IMR-90 (cell line): ENCODE data around the gene TRIM24. TPM values are rescaled to one million over a fixed set of nuclear protein-coding genes. Genes with fewer than 3 reads are reported as not detected.

Source experiments
- ATAC-seq: fragments of 200-7000 bp; cut with Tn5 transposase; 2 replicates; pipeline ENCODE4 v1.9.1; 2020; ENCODE audit warnings: low read depth, mild to moderate bottlenecking, moderate library complexity
- BruUV-seq: library from RNA; stranded (reverse); fragments of 400-500 nt; replicated peaks from 2 replicates; lab custom pipeline; 2021; lab: Mats Ljungman, UMichigan
- CTCF ChIA-PET: fragments of 300-600 bp; formaldehyde crosslinking; extraction: SDS; loops from one replicate; lab custom pipeline; 2021; ENCODE audit warnings: antibody characterized with exemption; lab: Yijun Ruan, JAX
- POLR2A ChIA-PET: fragments of 300-600 bp; sonication (Branson Sonifier 250); formaldehyde crosslinking; loops from one replicate; lab custom pipeline; 2022; ENCODE audit warnings: antibody characterized with exemption; ENCODE audit not compliant: unreplicated experiment; lab: Charles Lee
- DNase-seq: peaks from one replicate; pipeline ENCODE4 v3.0.0; 2013
- H2AFZ ChIP-seq: replicated peaks from 2 replicates; pipeline ENCODE3; 2013; ENCODE audit warnings: low read length, mild to moderate bottlenecking; ENCODE audit not compliant: poor library complexity
- H2AK5ac ChIP-seq: 2 replicates; pipeline ENCODE4 v1.6.1; 2013; ENCODE audit warnings: low read depth, low read length, inconsistent platforms
- H2AK9ac ChIP-seq: replicated peaks from 2 replicates; pipeline ENCODE3; 2013; ENCODE audit warnings: mild to moderate bottlenecking, low read depth, low read length, moderate library complexity; ENCODE audit not compliant: poor library complexity
- H2BK120ac ChIP-seq: 2 replicates; pipeline ENCODE4 v1.6.1; 2013; ENCODE audit warnings: low read depth, low read length, inconsistent platforms
- H2BK15ac ChIP-seq: 3 replicates; pipeline ENCODE4 v1.6.1; 2013; ENCODE audit warnings: low read depth, low read length, inconsistent platforms
- H2BK20ac ChIP-seq: 2 replicates; pipeline ENCODE4 v1.6.1; 2013; ENCODE audit warnings: low read depth, mild to moderate bottlenecking, inconsistent platforms, low read length, moderate library complexity
- H2BK5ac ChIP-seq: 2 replicates; pipeline ENCODE4 v1.6.1; 2013; ENCODE audit warnings: mild to moderate bottlenecking, low read depth, low read length, inconsistent platforms; ENCODE audit not compliant: poor library complexity, severe bottlenecking
- H3K14ac ChIP-seq: replicated peaks from 2 replicates; pipeline ENCODE4 v1.6.1; 2013; ENCODE audit warnings: low read depth, low read length, inconsistent platforms
- H3K18ac ChIP-seq: 2 replicates; pipeline ENCODE4 v1.6.1; 2013; ENCODE audit warnings: low read depth, low read length, control low read depth
- H3K23ac ChIP-seq: 2 replicates; pipeline ENCODE4 v1.6.1; 2013; ENCODE audit warnings: low read depth, low read length, inconsistent platforms
- H3K27ac ChIP-seq: 2 replicates; pipeline ENCODE4 v1.5.1; 2013; ENCODE audit warnings: mild to moderate bottlenecking, control low read depth, low read length; ENCODE audit not compliant: insufficient read depth
- H3K27me3 ChIP-seq: 2 replicates; pipeline ENCODE4 v1.6.1; 2013; ENCODE audit warnings: low read length; ENCODE audit not compliant: control insufficient read depth, insufficient read depth
- H3K36me3 ChIP-seq: 2 replicates; pipeline ENCODE4 v1.6.1; 2013; ENCODE audit warnings: low read length, mixed read lengths; ENCODE audit not compliant: control insufficient read depth, insufficient read depth
- H3K4ac ChIP-seq: 2 replicates; pipeline ENCODE4 v1.6.1; 2013; ENCODE audit warnings: low read depth, low read length, inconsistent platforms
- H3K4me1 ChIP-seq: 2 replicates; pipeline ENCODE4 v1.6.1; 2013; ENCODE audit warnings: low read length, mixed read lengths; ENCODE audit not compliant: control insufficient read depth, insufficient read depth
- H3K4me2 ChIP-seq: 2 replicates; pipeline ENCODE4 v1.6.1; 2013; ENCODE audit warnings: low read depth, mild to moderate bottlenecking, control low read depth, low read length, moderate library complexity
- H3K4me3 ChIP-seq: 2 replicates; pipeline ENCODE4 v1.5.1; 2013; ENCODE audit warnings: low read depth, mild to moderate bottlenecking, control low read depth, low read length, moderate library complexity; ENCODE audit not compliant: insufficient read depth
- H3K56ac ChIP-seq: 2 replicates; pipeline ENCODE4 v1.6.1; 2013; ENCODE audit warnings: low read length, inconsistent platforms; ENCODE audit not compliant: insufficient read depth; ENCODE audit errors: extremely low read depth
- H3K79me1 ChIP-seq, 2 experiments: 2 replicates each; pipeline ENCODE4 v1.6.1; 2013; ENCODE audit warnings: low read length in 2 of 2, inconsistent platforms in 1 of 2, low read depth in 1 of 2
- H3K9ac ChIP-seq: 2 replicates; pipeline ENCODE4 v1.6.1; 2013; ENCODE audit warnings: low read depth, low read length, control low read depth
- H3K9me1 ChIP-seq: 2 replicates; pipeline ENCODE4 v1.6.1; 2013; ENCODE audit warnings: low read length, inconsistent platforms; ENCODE audit not compliant: insufficient read depth
- H3K9me3 ChIP-seq: 2 replicates; pipeline ENCODE4 v1.6.1; 2013; ENCODE audit warnings: low read length; ENCODE audit not compliant: control insufficient read depth, insufficient read depth
- H4K20me1 ChIP-seq: 2 replicates; pipeline ENCODE4 v1.6.1; 2013; ENCODE audit warnings: low read length, inconsistent platforms; ENCODE audit not compliant: insufficient read depth
- H4K5ac ChIP-seq: 2 replicates; pipeline ENCODE4 v1.6.1; 2013; ENCODE audit warnings: mild to moderate bottlenecking, low read depth, low read length, control low read depth
- H4K8ac ChIP-seq, 2 experiments: 2 replicates each; pipeline ENCODE4 v1.6.1; 2013; ENCODE audit warnings: low read depth in 2 of 2, low read length in 2 of 2, control low read depth in 1 of 2, inconsistent platforms in 1 of 2
- H4K91ac ChIP-seq: 2 replicates; pipeline ENCODE4 v1.6.1; 2013; ENCODE audit warnings: low read depth, low read length, inconsistent platforms; ENCODE audit not compliant: insufficient read depth
- BHLHE40 ChIP-seq: fragments of 150-350 bp; IDR thresholded peaks from 2 replicates; pipeline ENCODE4 v1.6.1; 2016; ENCODE audit warnings: mild to moderate bottlenecking, low read depth, low read length
- CEBPB ChIP-seq: IDR thresholded peaks from 2 replicates; pipeline ENCODE4 v1.6.1; 2012; ENCODE audit warnings: low read depth, low read length, improper control_type of control experiment
- CHD1 ChIP-seq: IDR thresholded peaks from 2 replicates; pipeline ENCODE4 v1.6.1; 2012; ENCODE audit warnings: low read depth, low read length, improper control_type of control experiment
- FOS ChIP-seq: fragments of 150-350 bp; IDR thresholded peaks from 2 replicates; pipeline ENCODE4 v1.6.1; 2016; ENCODE audit warnings: low read depth, low read length
- MAFK ChIP-seq: IDR thresholded peaks from 2 replicates; pipeline ENCODE4 v1.6.1; 2012; ENCODE audit warnings: low read depth, low read length, improper control_type of control experiment
- MAZ ChIP-seq: IDR thresholded peaks from 2 replicates; pipeline ENCODE4 v1.6.1; 2012; ENCODE audit warnings: low read depth, mild to moderate bottlenecking, low read length, improper control_type of control experiment, moderate library complexity, borderline replicate concordance
- MXI1 ChIP-seq: IDR thresholded peaks from 2 replicates; pipeline ENCODE4 v1.6.1; 2012; ENCODE audit warnings: low read depth, mild to moderate bottlenecking, low read length, moderate library complexity, borderline replicate concordance
- POLR2A ChIP-seq: IDR thresholded peaks from 2 replicates; pipeline ENCODE4 v1.6.1; 2012; ENCODE audit warnings: mild to moderate bottlenecking, low read depth, low read length
- RFX5 ChIP-seq: IDR thresholded peaks from 2 replicates; pipeline ENCODE4 v1.8.0; 2012; ENCODE audit warnings: low read depth, mild to moderate bottlenecking, low read length, moderate library complexity
- SMC3 ChIP-seq: fragments of 150-350 bp; IDR thresholded peaks from 2 replicates; pipeline ENCODE4 v1.6.1; 2016; ENCODE audit warnings: low read depth, mild to moderate bottlenecking, antibody characterized with exemption, low read length, moderate library complexity
- WGBS, 2 experiments: methylation state at CpG; one replicate each; pipeline versions ENCODE4 v1.1.5 to v1.1.7; 2013; ENCODE audit warnings: missing lambda C conversion rate in 2 of 2; ENCODE audit not compliant: insufficient read length in 1 of 2; ENCODE audit errors: extremely low coverage in 2 of 2; 5-methylcytosine and 5-hydroxymethylcytosine counted together
- dilution Hi-C: fragments of 300-500 bp; cut with HindIII; formaldehyde crosslinking; loops from one replicate; pipeline ENCODE4 v1.14.3; 2018; ENCODE audit warnings: low sequenced_read_pairs; ENCODE audit not compliant: unreplicated experiment
- in situ Hi-C: fragments of 300-500 bp; cut with MboI; formaldehyde crosslinking; loops from 3 replicates; pipeline ENCODE4 v1.14.3; 2019; ENCODE audit warnings: low sequenced_read_pairs, inconsistent platforms, mixed read lengths
- intact Hi-C: fragments of 100-400 bp; cut with micrococcal nuclease; formaldehyde crosslinking; loops from 2 replicates; pipeline ENCODE4 v1.10.0; 2022
- polyA plus RNA-seq, 3 experiments: library from polyadenylated mRNA; depleted of rRNA; stranded (reverse); fragments of >200 nt; gene quantifications; 2 replicates each; pipeline ENCODE4 v1.2.3, GENCODE V29; 2012; ENCODE audit warnings: low replicate concordance in 1 of 3
- total RNA-seq: library from RNA; depleted of rRNA; stranded (reverse); fragments of >200 nt; gene quantifications from 2 replicates; pipeline ENCODE4 v1.2.3, GENCODE V29; 2012
- TF ChIP-seq, protein P1 (sequence below): conservative IDR thresholded peaks from 2 replicates; pipeline ENCODE4 v1.5.1; 2012; ENCODE audit warnings: mild to moderate bottlenecking, low read depth, low read length, improper control_type of control experiment
- TF ChIP-seq, protein P2 (sequence below): fragments of 150-350 bp; IDR thresholded peaks from 2 replicates; pipeline ENCODE4 v1.6.1; 2017; ENCODE audit warnings: mild to moderate bottlenecking, antibody characterized with exemption, low read length, low read depth
- TF ChIP-seq, protein P3 (sequence below): fragments of 150-350 bp; IDR thresholded peaks from 2 replicates; pipeline ENCODE4 v1.6.1; 2016; ENCODE audit warnings: low read depth, mild to moderate bottlenecking, low read length, moderate library complexity, borderline replicate concordance

The TRIM24 gene
- total and polyA plus RNA-seq, 2 of the 4 experiments (the other 2 are of a cell fraction) = 4.1 to 5.7 TPM

GRCh38 chr7:138565071-138565450 lies 105.0 kb downstream of the TRIM24 start:
- TF ChIP-seq CHD1 = no peak
- TF ChIP-seq BHLHE40 = no peak
- TF ChIP-seq CEBPB = no peak
- TF ChIP-seq MAFK = no peak
- TF ChIP-seq, protein P1, sequence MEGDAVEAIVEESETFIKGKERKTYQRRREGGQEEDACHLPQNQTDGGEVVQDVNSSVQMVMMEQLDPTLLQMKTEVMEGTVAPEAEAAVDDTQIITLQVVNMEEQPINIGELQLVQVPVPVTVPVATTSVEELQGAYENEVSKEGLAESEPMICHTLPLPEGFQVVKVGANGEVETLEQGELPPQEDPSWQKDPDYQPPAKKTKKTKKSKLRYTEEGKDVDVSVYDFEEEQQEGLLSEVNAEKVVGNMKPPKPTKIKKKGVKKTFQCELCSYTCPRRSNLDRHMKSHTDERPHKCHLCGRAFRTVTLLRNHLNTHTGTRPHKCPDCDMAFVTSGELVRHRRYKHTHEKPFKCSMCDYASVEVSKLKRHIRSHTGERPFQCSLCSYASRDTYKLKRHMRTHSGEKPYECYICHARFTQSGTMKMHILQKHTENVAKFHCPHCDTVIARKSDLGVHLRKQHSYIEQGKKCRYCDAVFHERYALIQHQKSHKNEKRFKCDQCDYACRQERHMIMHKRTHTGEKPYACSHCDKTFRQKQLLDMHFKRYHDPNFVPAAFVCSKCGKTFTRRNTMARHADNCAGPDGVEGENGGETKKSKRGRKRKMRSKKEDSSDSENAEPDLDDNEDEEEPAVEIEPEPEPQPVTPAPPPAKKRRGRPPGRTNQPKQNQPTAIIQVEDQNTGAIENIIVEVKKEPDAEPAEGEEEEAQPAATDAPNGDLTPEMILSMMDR = no peak
- no peak for TF ChIP-seq POLR2A
- TF ChIP-seq, protein P2, sequence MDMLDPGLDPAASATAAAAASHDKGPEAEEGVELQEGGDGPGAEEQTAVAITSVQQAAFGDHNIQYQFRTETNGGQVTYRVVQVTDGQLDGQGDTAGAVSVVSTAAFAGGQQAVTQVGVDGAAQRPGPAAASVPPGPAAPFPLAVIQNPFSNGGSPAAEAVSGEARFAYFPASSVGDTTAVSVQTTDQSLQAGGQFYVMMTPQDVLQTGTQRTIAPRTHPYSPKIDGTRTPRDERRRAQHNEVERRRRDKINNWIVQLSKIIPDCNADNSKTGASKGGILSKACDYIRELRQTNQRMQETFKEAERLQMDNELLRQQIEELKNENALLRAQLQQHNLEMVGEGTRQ = no peak
- TF ChIP-seq, protein P3, sequence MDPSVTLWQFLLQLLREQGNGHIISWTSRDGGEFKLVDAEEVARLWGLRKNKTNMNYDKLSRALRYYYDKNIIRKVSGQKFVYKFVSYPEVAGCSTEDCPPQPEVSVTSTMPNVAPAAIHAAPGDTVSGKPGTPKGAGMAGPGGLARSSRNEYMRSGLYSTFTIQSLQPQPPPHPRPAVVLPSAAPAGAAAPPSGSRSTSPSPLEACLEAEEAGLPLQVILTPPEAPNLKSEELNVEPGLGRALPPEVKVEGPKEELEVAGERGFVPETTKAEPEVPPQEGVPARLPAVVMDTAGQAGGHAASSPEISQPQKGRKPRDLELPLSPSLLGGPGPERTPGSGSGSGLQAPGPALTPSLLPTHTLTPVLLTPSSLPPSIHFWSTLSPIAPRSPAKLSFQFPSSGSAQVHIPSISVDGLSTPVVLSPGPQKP = no peak
- TF ChIP-seq MXI1 = no peak
- TF ChIP-seq MAZ = no peak
- TF ChIP-seq SMC3 = no peak
- TF ChIP-seq FOS = no peak
- no peak for TF ChIP-seq RFX5
- intact Hi-C loops (no loop called here), dilution Hi-C loops (no loop called here), in situ Hi-C loops (no loop called here)
- no peaks in the 10 kb centered on the region for H3K79me1 ChIP-seq
- no peak overlapping the region for H4K91ac ChIP-seq
- no peaks in the 10 kb centered on the region for H3K27me3 ChIP-seq
- no peak overlapping the region for H2AFZ ChIP-seq
- H2BK15ac ChIP-seq = no peak overlapping the region
- no peak overlapping the region for H3K4ac ChIP-seq
- H3K9me1 ChIP-seq = no peaks in the 10 kb centered on the region
- POLR2A ChIA-PET = no interaction called here
- H4K20me1 ChIP-seq = no peaks in the 10 kb centered on the region
- no peak overlapping the region for H3K56ac ChIP-seq
- no peak overlapping the region for H3K14ac ChIP-seq
- no peak overlapping the region for H3K9ac ChIP-seq
- H2BK120ac ChIP-seq = no peak overlapping the region
- H3K36me3 ChIP-seq = peaks cover 34% of the 10 kb centered on the region
- no CpG with 5 or more reads among the region's 8 CpGs for WGBS, 2 experiments
- H2BK20ac ChIP-seq = no peak overlapping the region
- H3K4me3 ChIP-seq = no peak overlapping the region
- CTCF ChIA-PET = no interaction called here
- H2BK5ac ChIP-seq = no peak overlapping the region
- no peak for DNase-seq
- no peak for ATAC-seq
- no peak overlapping the region for H2AK9ac ChIP-seq
- H3K9me3 ChIP-seq = peaks cover 24% of the 10 kb centered on the region
- no TSS peak for BruUV-seq
- no peak overlapping the region for H3K4me2 ChIP-seq
- no peaks in the 10 kb centered on the region for H3K4me1 ChIP-seq
- H3K18ac ChIP-seq = no peak overlapping the region
- no peak overlapping the region for H3K23ac ChIP-seq
- no peak overlapping the region; the same call in 1 of the 2 replicates for H4K5ac ChIP-seq
- H3K27ac ChIP-seq = peak overlapping the region; percentile 25; the same call in 1 of the 2 replicates
- H2AK5ac ChIP-seq = no peak overlapping the region
- no peak overlapping the region for H4K8ac ChIP-seq
